HG03439 (cell line): Measurements from ENCODE around the gene HMX2.

Source experiments
- ATAC-seq: cut with Tn5 transposase; IDR thresholded peaks from one replicate; pipeline ENCODE4 v1.9.1; 2021; ENCODE audit warnings: mild to moderate bottlenecking, moderate library complexity; ENCODE audit not compliant: unreplicated experiment

HMX2 gene

DNA sequence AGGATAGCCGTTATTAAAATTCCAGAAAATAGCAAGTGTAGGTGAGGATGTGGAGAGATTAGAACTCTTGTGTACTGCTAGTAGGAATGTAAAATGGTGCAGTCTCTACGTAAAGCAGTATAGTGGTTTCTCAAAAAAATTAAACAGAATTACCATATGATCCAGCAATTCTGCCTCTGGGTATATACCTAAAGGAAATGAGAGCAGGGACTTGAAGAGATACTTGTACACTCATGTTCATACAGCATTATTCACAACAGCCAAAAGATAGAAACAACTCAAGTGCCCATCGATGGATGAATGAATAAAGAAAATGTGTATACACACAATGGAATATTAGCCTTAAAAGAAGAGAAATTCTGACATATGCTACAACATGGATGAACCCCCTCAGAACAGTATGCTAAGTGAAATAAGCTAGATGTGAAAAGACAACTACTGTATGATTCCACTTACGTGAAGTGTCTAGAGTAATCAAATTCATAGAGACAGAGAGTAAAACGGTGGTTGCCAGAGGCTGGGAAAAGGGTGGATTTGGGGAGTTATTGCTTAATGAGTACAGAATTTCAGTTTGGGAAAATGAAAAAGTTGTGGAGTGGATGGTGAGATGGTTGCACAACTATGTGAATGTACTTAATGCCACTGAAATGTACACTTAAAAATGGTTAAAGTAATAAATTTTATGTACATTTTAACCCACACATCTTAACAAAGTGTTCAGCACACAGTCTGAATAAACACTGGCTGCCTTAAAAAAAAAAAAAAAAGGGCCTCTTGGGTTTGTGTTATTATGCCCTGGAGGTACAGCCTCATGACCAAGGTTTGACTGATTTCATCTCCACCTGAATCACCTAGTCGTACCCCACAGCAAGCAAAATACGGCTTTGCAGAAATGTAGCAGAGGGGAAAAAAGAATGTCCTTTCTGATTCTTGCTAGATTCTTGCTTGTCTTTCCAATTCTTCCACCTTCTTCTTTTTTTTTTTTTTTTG is 32.5 kb downstream of the HMX2 start:
- no peak for ATAC-seq

DNA sequence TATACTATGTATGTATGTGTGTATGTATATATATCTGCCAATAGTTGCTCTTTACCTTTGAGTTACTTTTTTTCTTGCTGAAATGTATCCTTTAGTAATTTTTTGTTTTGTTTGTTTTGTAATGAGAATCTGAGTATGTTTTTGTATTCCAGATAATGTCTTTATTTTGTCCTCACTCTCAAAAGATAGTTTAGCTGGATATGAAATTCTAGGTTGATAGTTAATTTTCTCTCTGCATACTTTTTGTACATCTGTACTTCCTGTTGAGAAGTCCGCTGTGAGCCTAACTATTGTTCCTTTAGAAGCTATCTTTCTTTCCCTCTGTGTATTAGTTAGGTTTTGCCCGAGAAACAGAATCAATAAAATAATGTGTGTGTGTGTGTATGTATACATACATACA is 35.8 kb downstream of the HMX2 start:
- ATAC-seq, result no peak

DNA sequence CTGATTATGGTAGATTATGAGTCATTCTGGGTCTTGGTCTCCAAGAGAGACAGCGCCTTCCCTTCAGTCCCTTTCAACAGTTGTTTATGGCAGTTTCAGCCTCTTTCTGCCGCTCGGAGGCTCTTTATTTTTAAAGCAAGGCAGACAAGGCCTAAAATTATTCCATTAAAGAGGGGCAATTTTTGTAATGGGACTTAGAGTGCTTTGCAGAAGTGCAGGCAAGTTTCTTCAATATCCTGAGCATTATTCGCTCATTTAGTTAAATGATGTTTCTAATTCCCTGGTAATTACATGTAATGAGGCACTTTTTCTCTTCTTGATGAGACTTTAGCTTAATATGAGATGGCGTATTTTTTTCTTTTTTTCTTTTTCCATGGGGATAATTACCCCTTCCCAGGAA is 39.8 kb downstream of the HMX2 start:
- ATAC-seq, result no peak

DNA sequence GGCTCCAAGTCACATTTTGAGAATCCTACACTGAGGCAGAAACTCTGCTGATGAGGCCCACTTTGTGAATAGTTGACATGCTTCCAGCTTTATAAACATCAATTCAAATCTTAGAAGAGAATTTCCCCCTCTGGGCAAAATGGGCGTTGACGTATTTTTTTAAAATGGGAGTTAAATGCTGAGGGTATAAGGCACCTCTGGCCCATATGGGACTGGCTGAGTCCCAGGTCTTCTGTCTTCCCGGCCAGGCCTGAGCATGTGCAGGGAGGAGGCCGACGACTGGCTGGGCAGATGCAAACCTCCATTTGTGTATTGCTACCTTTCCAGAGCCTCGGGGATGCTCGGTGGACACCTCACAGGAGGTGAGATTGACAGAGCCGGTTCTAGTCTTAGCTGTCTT is 44.0 kb downstream of the HMX2 start:
- no peak for ATAC-seq

DNA sequence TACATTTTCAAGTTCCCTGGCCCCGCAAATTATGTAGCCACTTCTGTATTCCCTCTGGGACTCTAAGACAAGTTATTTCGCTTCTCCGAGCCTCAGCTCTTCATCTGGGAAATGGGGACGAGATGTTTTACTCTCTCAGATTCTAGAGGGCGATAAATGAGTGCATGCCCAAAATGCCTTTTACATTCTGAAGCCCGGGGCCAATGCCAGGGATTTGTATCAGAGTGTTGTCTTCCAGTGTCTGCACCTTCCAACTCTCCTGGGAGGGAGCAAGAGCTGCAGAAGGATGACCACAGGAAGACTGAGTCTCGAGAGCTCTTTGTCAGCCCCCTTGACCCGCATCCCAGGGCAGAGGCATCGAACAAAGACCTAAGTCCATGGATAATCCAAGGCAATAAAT is 46.1 kb downstream of the HMX2 start:
- ATAC-seq, result no peak
